Measurements from ENCODE around the gene TNFAIP8L1.

DNA sequence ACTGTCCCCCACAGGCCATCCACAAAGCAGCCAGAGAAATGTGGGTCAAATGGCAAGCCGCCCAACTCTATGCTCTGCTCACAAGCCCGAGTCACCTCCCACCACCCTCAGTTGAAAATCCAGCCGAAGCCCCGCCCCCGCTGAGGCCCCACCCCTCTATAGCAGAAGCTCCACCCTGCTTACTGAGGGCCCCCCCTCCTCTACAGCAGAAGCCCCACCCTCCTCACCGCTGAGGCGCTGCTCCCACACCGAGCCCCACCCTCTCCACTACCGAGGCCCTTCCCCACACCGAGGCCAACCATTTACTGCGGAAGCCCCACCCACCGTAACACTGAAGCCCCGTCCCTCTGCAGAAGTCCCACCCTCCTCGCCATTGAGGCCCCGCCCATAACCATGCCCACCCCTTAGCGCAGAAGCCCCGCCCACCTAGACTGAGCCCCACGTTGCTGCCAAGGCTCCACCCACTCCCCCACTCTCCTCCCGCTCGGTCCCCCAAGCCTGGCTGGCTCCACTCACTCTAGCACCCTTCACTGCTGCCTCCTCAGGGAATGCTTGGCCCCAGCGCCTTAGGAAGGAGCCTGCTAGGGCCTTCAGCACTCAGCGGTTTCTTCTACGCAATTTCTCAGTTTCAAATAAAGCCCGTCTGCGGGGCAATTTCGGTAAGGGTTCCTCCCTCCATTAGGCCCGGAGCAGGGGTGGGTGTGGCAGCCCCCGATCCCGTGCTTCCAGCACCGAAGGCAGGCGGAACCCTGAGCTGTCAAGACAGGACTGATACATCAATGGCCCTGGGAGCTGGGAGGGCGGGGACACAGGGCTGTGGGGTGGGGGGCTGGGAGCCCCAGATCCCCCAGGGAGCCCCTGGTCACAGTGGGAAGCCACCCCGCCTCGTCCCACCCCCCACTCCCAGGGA lies 39.8 kb downstream of the TNFAIP8L1 start:
- TF ChIP-seq CTCF (IDR thresholded peaks at IDR 0.05) (no peak), POLR2A (IDR thresholded peaks at IDR 0.05) (no peak)

Data from thyroid gland (tissue), 4 donors.